Measurements from ENCODE around the gene DOCK1. TPM values are rescaled to one million over a fixed set of nuclear protein-coding genes. Genes with fewer than 3 reads are reported as not detected.

Gene DOCK1
- polyA plus RNA-seq, 1 donor from 2014 or later = 2.7 TPM

GRCh38 chr10:127347202-127347959 lies 442.2 kb downstream of the DOCK1 start:
- Histone ChIP-seq H3F3A (ENCODE audit: insufficient read depth, low read length, poor library complexity, severe bottlenecking) (no peaks in the 10 kb centered on the region), H4K20me1 (ENCODE audit: insufficient read depth) (no peaks in the 10 kb centered on the region), H3K36me3 (ENCODE audit: insufficient read depth, low read length) (no peaks in the 10 kb centered on the region), H3K9me2 (ENCODE audit: insufficient read depth, low read length) (no peaks in the 10 kb centered on the region), H3K9me3 (ENCODE audit: low read length) (no peaks in the 10 kb centered on the region), H3K4me2 (ENCODE audit: low read length) (no peak overlapping the region), H3K79me2 (replicated peaks; ENCODE audit: insufficient read depth, low read length) (no peaks in the 10 kb centered on the region), H3K27ac (ENCODE audit: low read length) (no peak overlapping the region), H3K9ac (ENCODE audit: low read length) (no peak overlapping the region), H2AFZ (ENCODE audit: low read depth, low read length) (no peak overlapping the region), H3K27me3 (ENCODE audit: insufficient read depth, low read depth, low read length) (no peaks in the 10 kb centered on the region), H3K4me3 (ENCODE audit: low read length) (no peak overlapping the region)
- no peak for TF ChIP-seq RAD21 (conservative IDR thresholded peaks at IDR 0.05)
- no peak for TF ChIP-seq EP300 (conservative IDR thresholded peaks at IDR 0.05; ENCODE audit: poor library complexity, severe bottlenecking)
- no peak for TF ChIP-seq SMC3 (conservative IDR thresholded peaks at IDR 0.05; ENCODE audit: poor library complexity)
- TF ChIP-seq POLR2AphosphoS5 (IDR thresholded peaks at IDR 0.05) = no peak
- TF ChIP-seq MXI1 (conservative IDR thresholded peaks at IDR 0.05; ENCODE audit: poor library complexity, severe bottlenecking) = no peak
- no peak for TF ChIP-seq CTCF (IDR thresholded peaks at IDR 0.05; ENCODE audit: poor library complexity, severe bottlenecking)
- TF ChIP-seq TAF1 (IDR thresholded peaks at IDR 0.05; ENCODE audit: low read depth) = no peak
- no peak for TF ChIP-seq REST (IDR thresholded peaks at IDR 0.05; ENCODE audit: borderline replicate concordance)
- TF ChIP-seq EZH2 (IDR thresholded peaks at IDR 0.05; ENCODE audit: borderline replicate concordance, insufficient read depth, low read length, poor library complexity, severe bottlenecking) = no peak

GRCh38 chr10:127349737-127350136 lies 444.5 kb downstream of the DOCK1 start:
- no peak overlapping the region for H3K27ac ChIP-seq (ENCODE audit: low read length)

More at GRCh38 chr10:127349737-127350136, 444.5 kb downstream of the DOCK1 start:
- H4K20me1 ChIP-seq (ENCODE audit: insufficient read depth) = no peaks in the 10 kb centered on the region
- no peaks in the 10 kb centered on the region for H3K36me3 ChIP-seq (ENCODE audit: insufficient read depth, low read length)
- H3K4me2 ChIP-seq (ENCODE audit: low read length) = no peak overlapping the region
- H2AFZ ChIP-seq (ENCODE audit: low read depth, low read length) = no peak overlapping the region
- H3K79me2 ChIP-seq (replicated peaks; ENCODE audit: insufficient read depth, low read length) = no peaks in the 10 kb centered on the region
- H3K9ac ChIP-seq (ENCODE audit: low read length) = no peak overlapping the region
- H3K4me3 ChIP-seq (ENCODE audit: low read length) = no peak overlapping the region
- H3K27me3 ChIP-seq (ENCODE audit: insufficient read depth, low read depth, low read length) = no peaks in the 10 kb centered on the region
- H3K9me2 ChIP-seq (ENCODE audit: insufficient read depth, low read length) = no peaks in the 10 kb centered on the region
- no peaks in the 10 kb centered on the region for H3K9me3 ChIP-seq (ENCODE audit: low read length)
- no peaks in the 10 kb centered on the region for H3F3A ChIP-seq (ENCODE audit: insufficient read depth, low read length, poor library complexity, severe bottlenecking)
- TF ChIP-seq MXI1 (conservative IDR thresholded peaks at IDR 0.05; ENCODE audit: poor library complexity, severe bottlenecking) = no peak
- TF ChIP-seq RAD21 (conservative IDR thresholded peaks at IDR 0.05) = no peak
- TF ChIP-seq EZH2 (IDR thresholded peaks at IDR 0.05; ENCODE audit: borderline replicate concordance, insufficient read depth, low read length, poor library complexity, severe bottlenecking) = no peak
- no peak for TF ChIP-seq POLR2AphosphoS5 (IDR thresholded peaks at IDR 0.05)
- TF ChIP-seq EP300 (conservative IDR thresholded peaks at IDR 0.05; ENCODE audit: poor library complexity, severe bottlenecking) = no peak
- no peak for TF ChIP-seq TAF1 (IDR thresholded peaks at IDR 0.05; ENCODE audit: low read depth)
- no peak for TF ChIP-seq CTCF (IDR thresholded peaks at IDR 0.05; ENCODE audit: poor library complexity, severe bottlenecking)
- TF ChIP-seq REST (IDR thresholded peaks at IDR 0.05; ENCODE audit: borderline replicate concordance) = no peak
- TF ChIP-seq SMC3 (conservative IDR thresholded peaks at IDR 0.05; ENCODE audit: poor library complexity) = no peak

Data from neural cell (in vitro differentiated cells).